ENCODE data around the gene RBM39. TPM values are rescaled to one million over a fixed set of nuclear protein-coding genes. Genes with fewer than 3 reads are reported as not detected.

The RBM39 gene
- total RNA-seq, 1 experiment from 2014 or later, result 517 TPM

GRCh38 chr20:35664466-35665206, 77.4 kb downstream of the RBM39 start, which contains the start of the genes CPNE1 and RBM12:
Gene CPNE1, minus strand, starts transcription at chr20:35664900. Its CDS starts 31,977 bp downstream, at chr20:35632923.
Gene RBM12, minus strand, starts transcription at chr20:35664900. Its CDS starts 9,578 bp downstream, at chr20:35655322.
- 0 out of 2 replicates have a peak, but pooled peaks cover 4% of the 10 kb centered on the region for H3K36me3 ChIP-seq
- H3K27me3 ChIP-seq, result no peaks in the 10 kb centered on the region
- peaks cover 21% of the 10 kb centered on the region for H3K4me1 ChIP-seq
- H3K27ac ChIP-seq, result peak within 1 kb of the TSS; percentile 87
- H3K9me3 ChIP-seq (replicated peaks), result peaks cover 2% of the 10 kb centered on the region; the same call in 1 of the 2 replicates
- peak within 1 kb of the TSS; percentile 90 for H3K4me3 ChIP-seq
- peak; percentile 98 to 99 for DNase-seq

GRCh38 chr20:35663516-35664465, 78.3 kb downstream of the RBM39 start:
- Histone ChIP-seq H3K9me3 (replicated peaks) (peaks cover 3% of the 10 kb centered on the region; the same call in 1 of the 2 replicates), H3K4me3 (peak overlapping the region; percentile 90), H3K27ac (peak overlapping the region; percentile 87), H3K4me1 (peaks cover 21% of the 10 kb centered on the region), H3K36me3 (0 out of 2 replicates have a peak, but pooled peaks cover under 1% of the 10 kb centered on the region), H3K27me3 (no peaks in the 10 kb centered on the region)
- peak; percentile 54 to 62 for DNase-seq

- peaks cover 17% of the 10 kb centered on the region for H3K4me1 ChIP-seq
- peak overlapping the region; percentile 90 for H3K4me3 ChIP-seq
- peaks cover 9% of the 10 kb centered on the region; the same call in 1 of the 2 replicates for H3K36me3 ChIP-seq
- DNase-seq, result no peak
- no peaks in the 10 kb centered on the region for H3K27me3 ChIP-seq
- no peak overlapping the region for H3K27ac ChIP-seq
- peaks cover 3% of the 10 kb centered on the region; the same call in 1 of the 2 replicates for H3K9me3 ChIP-seq (replicated peaks)
Observed at GRCh38 chr20:35662551-35662950, 79.5 kb downstream of the RBM39 start.

GRCh38 chr20:35661908-35662307, 80.2 kb downstream of the RBM39 start:
- Histone ChIP-seq H3K27ac (no peak overlapping the region), H3K4me3 (no peak overlapping the region; the same call in 1 of the 2 replicates), H3K36me3 (peaks cover 15% of the 10 kb centered on the region), H3K9me3 (replicated peaks) (peaks cover 3% of the 10 kb centered on the region; the same call in 1 of the 2 replicates), H3K27me3 (no peaks in the 10 kb centered on the region), H3K4me1 (peaks cover 17% of the 10 kb centered on the region)
- DNase-seq, result no peak

- Histone ChIP-seq H3K36me3 (peaks cover 23% of the 10 kb centered on the region), H3K27me3 (no peaks in the 10 kb centered on the region), H3K4me3 (no peak overlapping the region), H3K4me1 (peaks cover 17% of the 10 kb centered on the region), H3K9me3 (replicated peaks) (peaks cover 3% of the 10 kb centered on the region; the same call in 1 of the 2 replicates), H3K27ac (no peak overlapping the region)
- DNase-seq, result no peak
Observed at GRCh38 chr20:35661053-35661452, 81.0 kb downstream of the RBM39 start.

- H3K36me3 ChIP-seq, result peaks cover 30% of the 10 kb centered on the region
- peaks cover 17% of the 10 kb centered on the region for H3K4me1 ChIP-seq
- H3K27me3 ChIP-seq, result no peaks in the 10 kb centered on the region
- DNase-seq, result no peak
- no peak overlapping the region for H3K27ac ChIP-seq
- peaks cover 3% of the 10 kb centered on the region; the same call in 1 of the 2 replicates for H3K9me3 ChIP-seq (replicated peaks)
- H3K4me3 ChIP-seq, result no peak overlapping the region
Observed at GRCh38 chr20:35660122-35660937, 81.7 kb downstream of the RBM39 start.

GRCh38 chr20:35657271-35657670, 84.8 kb downstream of the RBM39 start:
- H3K4me3 ChIP-seq, result no peak overlapping the region
- H3K27ac ChIP-seq, result no peak overlapping the region
- no peak for DNase-seq
- H3K9me3 ChIP-seq (replicated peaks), result peaks cover 3% of the 10 kb centered on the region; the same call in 1 of the 2 replicates
- peaks cover 61% of the 10 kb centered on the region for H3K36me3 ChIP-seq
- H3K27me3 ChIP-seq, result no peaks in the 10 kb centered on the region
- peaks cover 9% of the 10 kb centered on the region for H3K4me1 ChIP-seq

- Histone ChIP-seq H3K4me3 (no peak overlapping the region), H3K27ac (no peak overlapping the region), H3K4me1 (no peaks in the 10 kb centered on the region), H3K27me3 (no peaks in the 10 kb centered on the region), H3K9me3 (replicated peaks) (no peaks in the 10 kb centered on the region), H3K36me3 (peaks cover 88% of the 10 kb centered on the region)
- DNase-seq, result no peak
Observed at GRCh38 chr20:35654415-35654814, 87.6 kb downstream of the RBM39 start.

- Histone ChIP-seq H3K27ac (no peak overlapping the region), H3K4me1 (no peaks in the 10 kb centered on the region), H3K4me3 (no peak overlapping the region), H3K9me3 (replicated peaks) (no peaks in the 10 kb centered on the region), H3K27me3 (no peaks in the 10 kb centered on the region), H3K36me3 (peaks cover 93% of the 10 kb centered on the region)
- no peak for DNase-seq
Observed at GRCh38 chr20:35653893-35654292, 88.2 kb downstream of the RBM39 start.

Other genes with a start within 250 kb of the RBM39 start
- not detected in 2 replicates for gene C20orf173, start 212.6 kb downstream of the RBM39 start, total RNA-seq (2014; rRNA removed; shearing (Covaris generic))
- 244 and 261 TPM in 2 replicates for gene ERGIC3, start 200.2 kb downstream of the RBM39 start, total RNA-seq (2014; rRNA removed; shearing (Covaris generic))
- 3.5 and 4.3 TPM in 2 replicates for gene SPAG4, start 126.4 kb downstream of the RBM39 start, total RNA-seq (2014; rRNA removed; shearing (Covaris generic))
- gene CPNE1, start 77.4 kb downstream of the RBM39 start, total RNA-seq (2014; rRNA removed; shearing (Covaris generic)), result 276 and 297 TPM in 2 replicates
- 137 and 142 TPM in 2 replicates for gene RBM12, start 77.4 kb downstream of the RBM39 start, total RNA-seq (2014; rRNA removed; shearing (Covaris generic))
- 27.6 and 28.7 TPM in 2 replicates for gene NFS1, start 42.9 kb downstream of the RBM39 start, total RNA-seq (2014; rRNA removed; shearing (Covaris generic))
- 282 and 419 TPM in 2 replicates for gene ROMO1, start 42.9 kb downstream of the RBM39 start, total RNA-seq (2014; rRNA removed; shearing (Covaris generic))
- 59.0 and 72.2 TPM in 2 replicates for gene PHF20, start 29.8 kb upstream of the RBM39 start, total RNA-seq (2014; rRNA removed; shearing (Covaris generic))
- 44.4 and 52.9 TPM in 2 replicates for gene SCAND1, start 212.2 kb upstream of the RBM39 start, total RNA-seq (2014; rRNA removed; shearing (Covaris generic))
- 5.3 and 6.2 TPM in 2 replicates for gene CNBD2, start 226.3 kb upstream of the RBM39 start, total RNA-seq (2014; rRNA removed; shearing (Covaris generic))

Data from SJCRH30 (cell line).